Keratinocyte (primary cell): Measurements from ENCODE around the gene CCBE1. TPM values are rescaled to one million over a fixed set of nuclear protein-coding genes. Genes with fewer than 3 reads are reported as not detected.
A peak's percentile ranks its signal among the peaks of the same experiment; 100 is the strongest.

Source experiments
- DNase-seq: peaks from one replicate; pipeline ENCODE4 v3.0.0-alpha.2; 2011; ENCODE audit warnings: low read depth, missing footprints, low spot score
- FAIRE-seq: peaks from 2 replicates; lab custom pipeline; 2011; peaks lifted over from hg19 to GRCh38; lab: Jason Lieb, UNC
- H2AFZ ChIP-seq: 2 replicates; pipeline ENCODE4 v1.6.0; 2012; ENCODE audit warnings: low read length, control low read depth, inconsistent platforms; ENCODE audit not compliant: control insufficient read depth
- H3K27ac ChIP-seq: 2 replicates; pipeline ENCODE4 v1.5.1; 2011; ENCODE audit warnings: low read length; ENCODE audit not compliant: control insufficient read depth, insufficient read depth
- H3K27me3 ChIP-seq: 3 replicates; pipeline ENCODE4 v1.6.0; 2011; ENCODE audit warnings: low read length; ENCODE audit not compliant: control insufficient read depth, insufficient read depth; ENCODE audit errors: extremely low read depth
- H3K36me3 ChIP-seq, 2 experiments: 2 replicates in 1 of 2; 3 replicates in 1 of 2; pipeline ENCODE4 v1.5.1; 2011; ENCODE audit warnings: low read length in 2 of 2, mild to moderate bottlenecking in 1 of 2; ENCODE audit not compliant: control insufficient read depth in 2 of 2, insufficient read depth in 2 of 2; ENCODE audit errors: extremely low read depth in 1 of 2
- H3K4me1 ChIP-seq: 3 replicates; pipeline ENCODE4 v1.5.1; 2011; ENCODE audit warnings: low read length; ENCODE audit not compliant: control insufficient read depth, insufficient read depth; ENCODE audit errors: extremely low read depth
- H3K4me2 ChIP-seq: 3 replicates; pipeline ENCODE4 v1.6.0; 2011; ENCODE audit warnings: low read depth, low read length; ENCODE audit not compliant: control insufficient read depth, insufficient read depth; ENCODE audit errors: extremely low read depth
- H3K4me3 ChIP-seq, 3 experiments: fragments of 200-600 bp in 1 of 3; sonication (generic) in 1 of 3; 2 replicates in 2 of 3; 3 replicates in 1 of 3; pipeline ENCODE4 v1.5.1; 2011 to 2016; ENCODE audit warnings: low read length in 3 of 3, mild to moderate bottlenecking in 3 of 3, control low read depth in 2 of 3, inconsistent platforms in 1 of 3, low read depth in 1 of 3, mixed read lengths in 1 of 3, mixed run types in 1 of 3, moderate library complexity in 1 of 3; ENCODE audit not compliant: control insufficient read depth in 2 of 3, insufficient read depth in 2 of 3; ENCODE audit errors: extremely low read depth in 1 of 3
- H3K79me2 ChIP-seq: 2 replicates; pipeline ENCODE4 v1.6.0; 2012; ENCODE audit warnings: low read length; ENCODE audit not compliant: control insufficient read depth, insufficient read depth
- H3K9ac ChIP-seq: 3 replicates; pipeline ENCODE4 v1.6.0; 2011; ENCODE audit warnings: low read length; ENCODE audit not compliant: control insufficient read depth, insufficient read depth; ENCODE audit errors: extremely low read depth
- H3K9me1 ChIP-seq: 3 replicates; pipeline ENCODE4 v1.6.0; 2011; ENCODE audit warnings: low read length; ENCODE audit not compliant: control insufficient read depth, insufficient read depth; ENCODE audit errors: extremely low read depth
- H3K9me3 ChIP-seq: 2 replicates; pipeline ENCODE4 v1.5.1; 2012; ENCODE audit warnings: low read depth, low read length; ENCODE audit not compliant: control insufficient read depth
- H4K20me1 ChIP-seq: 3 replicates; pipeline ENCODE4 v1.6.0; 2011; ENCODE audit warnings: low read length; ENCODE audit not compliant: control insufficient read depth, insufficient read depth; ENCODE audit errors: extremely low read depth
- EZH2 ChIP-seq: IDR thresholded peaks from one replicate; pipeline ENCODE4 v1.6.1; 2012; ENCODE audit warnings: inconsistent platforms, mild to moderate bottlenecking, low read length, moderate library complexity
- dilution Hi-C: fragments of 300-500 bp; cut with MboI; formaldehyde crosslinking; loops from one replicate; pipeline ENCODE4 v1.7.0; 2020; ENCODE audit warnings: low sequenced_read_pairs; ENCODE audit not compliant: extremely low pct_ligation_motif_present
- polyA plus RNA-seq, 5 experiments: library from polyadenylated mRNA; depleted of rRNA in 3 of 5; stranded (reverse) in 3 of 5; stranded (forward) in 1 of 5; unstranded in 1 of 5; fragments of >200 nt; gene quantifications; 1 replicate in 1 of 5; 2 replicates in 3 of 5; 3 replicates in 1 of 5; pipeline versions ENCODE4 v1.2.1 to v1.2.3, GENCODE V29; 2011 to 2012; ENCODE audit warnings: missing spikeins in 2 of 5, low read depth in 1 of 5, low replicate concordance in 1 of 5
- TF ChIP-seq, protein P1 (sequence below), 3 experiments: IDR thresholded peaks in 1 of 3; conservative IDR thresholded peaks in 1 of 3; optimal IDR thresholded peaks in 1 of 3; 2 replicates in 2 of 3; 3 replicates in 1 of 3; pipeline versions ENCODE3 to v1.5.1; 2011; ENCODE audit warnings: low read length in 3 of 3, mild to moderate bottlenecking in 3 of 3, moderate library complexity in 2 of 3, control low read depth in 1 of 3, inconsistent platforms in 1 of 3; ENCODE audit not compliant: insufficient read depth in 2 of 3; ENCODE audit errors: extremely low read depth in 1 of 3

CCBE1 gene
- polyA plus RNA-seq, 1 donor (not counting 4 experiments of a cell fraction or from before 2014, with no cell fraction given): 20.1 TPM

DNA sequence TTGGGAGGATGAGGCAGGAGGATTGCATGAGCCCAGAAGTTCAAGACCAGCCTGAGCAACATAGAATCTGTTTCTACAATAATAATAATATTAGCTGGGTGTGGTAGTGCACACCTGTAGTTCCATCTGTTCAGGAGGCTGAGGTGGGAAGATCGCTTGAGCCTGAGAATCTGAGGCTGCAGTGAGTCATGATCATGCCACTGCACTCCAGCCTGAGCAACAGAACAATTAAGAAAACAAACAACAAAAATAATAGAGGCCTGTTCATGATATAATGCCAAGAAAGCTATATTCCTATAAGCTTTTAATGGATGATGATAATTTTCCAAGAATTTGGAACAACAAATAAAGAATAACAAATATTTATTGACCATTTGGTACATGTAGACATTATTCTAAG is 6.9 kb upstream of the CCBE1 start:
- Histone ChIP-seq H3K4me1 (peaks cover 54% of the 10 kb centered on the region), H3K9me1 (peaks cover 3% of the 10 kb centered on the region), H2AFZ (no peak overlapping the region), H3K4me3 (no peak overlapping the region), H3K4me2 (peak overlapping the region; percentile 4), H3K36me3 (no peaks in the 10 kb centered on the region), H3K79me2 (no peaks in the 10 kb centered on the region), H3K9me3 (no peaks in the 10 kb centered on the region), H3K27ac (peak overlapping the region; percentile 80), H3K9ac (peak overlapping the region; percentile 48), H4K20me1 (no peaks in the 10 kb centered on the region), H3K27me3 (no peaks in the 10 kb centered on the region)
- FAIRE-seq (peak; percentile 17), DNase-seq (no peak)
- TF ChIP-seq, protein P1, sequence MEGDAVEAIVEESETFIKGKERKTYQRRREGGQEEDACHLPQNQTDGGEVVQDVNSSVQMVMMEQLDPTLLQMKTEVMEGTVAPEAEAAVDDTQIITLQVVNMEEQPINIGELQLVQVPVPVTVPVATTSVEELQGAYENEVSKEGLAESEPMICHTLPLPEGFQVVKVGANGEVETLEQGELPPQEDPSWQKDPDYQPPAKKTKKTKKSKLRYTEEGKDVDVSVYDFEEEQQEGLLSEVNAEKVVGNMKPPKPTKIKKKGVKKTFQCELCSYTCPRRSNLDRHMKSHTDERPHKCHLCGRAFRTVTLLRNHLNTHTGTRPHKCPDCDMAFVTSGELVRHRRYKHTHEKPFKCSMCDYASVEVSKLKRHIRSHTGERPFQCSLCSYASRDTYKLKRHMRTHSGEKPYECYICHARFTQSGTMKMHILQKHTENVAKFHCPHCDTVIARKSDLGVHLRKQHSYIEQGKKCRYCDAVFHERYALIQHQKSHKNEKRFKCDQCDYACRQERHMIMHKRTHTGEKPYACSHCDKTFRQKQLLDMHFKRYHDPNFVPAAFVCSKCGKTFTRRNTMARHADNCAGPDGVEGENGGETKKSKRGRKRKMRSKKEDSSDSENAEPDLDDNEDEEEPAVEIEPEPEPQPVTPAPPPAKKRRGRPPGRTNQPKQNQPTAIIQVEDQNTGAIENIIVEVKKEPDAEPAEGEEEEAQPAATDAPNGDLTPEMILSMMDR (optimal IDR thresholded peaks at IDR 0.05 in 1 of 3, IDR thresholded peaks at IDR 0.05 in 1 of 3, conservative IDR thresholded peaks at IDR 0.05 in 1 of 3; ENCODE audit: extremely low read depth in 1 of 3, insufficient read depth in 2 of 3, low read length in 3 of 3): no peak
- TF ChIP-seq EZH2: no peak
- dilution Hi-C loops: no loop called here

DNA sequence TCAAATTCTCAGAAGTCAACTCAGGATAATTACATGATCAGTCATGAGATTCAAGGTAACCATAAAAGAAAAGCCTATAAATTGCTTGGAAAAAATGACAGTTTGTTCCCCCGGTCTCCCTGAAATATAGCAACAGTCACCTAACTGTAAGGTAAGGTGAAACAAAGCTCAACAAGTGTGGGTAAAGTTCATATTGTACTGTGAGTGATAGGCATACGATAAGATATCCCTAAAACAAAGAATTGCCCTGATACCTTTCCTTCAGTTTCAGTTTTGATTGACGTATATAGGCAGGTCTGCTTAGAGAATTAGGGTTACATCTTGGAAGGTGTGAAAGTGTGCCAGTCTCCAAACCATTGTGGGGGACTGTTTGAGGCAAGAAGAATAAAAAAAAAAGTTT is 4.0 kb upstream of the CCBE1 start:
- H3K9me1 ChIP-seq: peaks cover 3% of the 10 kb centered on the region
- FAIRE-seq: peak; percentile 55

More for the DNA sequence above, 4.0 kb upstream of the CCBE1 start:
- Histone ChIP-seq H3K27me3 (no peaks in the 10 kb centered on the region), H3K27ac (peak overlapping the region; percentile 91), H2AFZ (peak overlapping the region; percentile 78), H3K36me3 (no peaks in the 10 kb centered on the region), H3K9ac (peak overlapping the region; percentile 73), H3K9me3 (no peaks in the 10 kb centered on the region), H3K4me2 (peak overlapping the region; percentile 97), H3K4me3 (peak overlapping the region in 2 of 3 experiments; percentile 59 to 67), H4K20me1 (no peaks in the 10 kb centered on the region), H3K4me1 (peaks cover 54% of the 10 kb centered on the region), H3K79me2 (peaks cover 2% of the 10 kb centered on the region)
- no peak for TF ChIP-seq EZH2
- TF ChIP-seq, protein P1 (optimal IDR thresholded peaks at IDR 0.05 in 1 of 3, IDR thresholded peaks at IDR 0.05 in 1 of 3, conservative IDR thresholded peaks at IDR 0.05 in 1 of 3; ENCODE audit: extremely low read depth in 1 of 3, insufficient read depth in 2 of 3, low read length in 3 of 3): no peak
- no peak for DNase-seq
- dilution Hi-C loops: no loop called here
